ENCODE measurements around the gene STYXL1.
"Not testable (repeated sequence)": the region's sequence is repeated elsewhere in the genome, so short reads cannot be mapped to it uniquely, and the experiment has no call there.

Gene STYXL1

GRCh38 chr7:76047811-76048667 lies at the start of gene STYXL1, which contains the start of gene MDH2:
TSS of gene STYXL1 (minus strand) at chr7:76048000. CDS start at chr7:76030523, 17,477 bp downstream.
TSS of gene MDH2 (plus strand) at chr7:76048106. CDS start at chr7:76048161, 55 bp downstream.
- DNase-seq: peak; percentile 88

GRCh38 chr7:76095908-76096307 lies 48.1 kb upstream of the STYXL1 start:
- no peak for DNase-seq

GRCh38 chr7:76094326-76094725 lies 46.5 kb upstream of the STYXL1 start:
- not testable (repeated sequence) for DNase-seq

GRCh38 chr7:76093531-76093930 lies 45.7 kb upstream of the STYXL1 start:
- DNase-seq: not testable (repeated sequence)

GRCh38 chr7:76091506-76091905 lies 43.7 kb upstream of the STYXL1 start:
- DNase-seq: no peak

- DNase-seq: no peak
Measured at GRCh38 chr7:76089865-76090475, 42.2 kb upstream of the STYXL1 start.

- DNase-seq: not testable (repeated sequence)
Measured at GRCh38 chr7:76087362-76087791, 39.6 kb upstream of the STYXL1 start.

GRCh38 chr7:76086070-76086469 lies 38.3 kb upstream of the STYXL1 start:
- no peak for DNase-seq

GRCh38 chr7:76084115-76084514 lies 36.3 kb upstream of the STYXL1 start:
- DNase-seq: not testable (repeated sequence)

- no peak for DNase-seq
Measured at GRCh38 chr7:76080204-76080603, 32.4 kb upstream of the STYXL1 start.

- DNase-seq: no peak
Measured at GRCh38 chr7:76077435-76077834, 29.6 kb upstream of the STYXL1 start.

GRCh38 chr7:76076995-76077394 lies 29.2 kb upstream of the STYXL1 start:
- DNase-seq: no peak

GRCh38 chr7:76074972-76075370 lies 27.2 kb upstream of the STYXL1 start:
- DNase-seq: no peak

- no peak for DNase-seq
Measured at GRCh38 chr7:76074306-76074971, 26.6 kb upstream of the STYXL1 start.

- no peak for DNase-seq
Measured at GRCh38 chr7:76073335-76073990, 25.7 kb upstream of the STYXL1 start.

GRCh38 chr7:76072243-76073148 lies 24.7 kb upstream of the STYXL1 start:
- DNase-seq: no peak

- DNase-seq: no peak
Measured at GRCh38 chr7:76071316-76072242, 23.8 kb upstream of the STYXL1 start.

GRCh38 chr7:76069238-76069638 lies 21.4 kb upstream of the STYXL1 start:
- DNase-seq: no peak

GRCh38 chr7:76066716-76067503 lies 19.1 kb upstream of the STYXL1 start:
- DNase-seq: no peak

All from CD4-positive, alpha-beta T cell treated with Interleukin-4 for 4 hours (primary cell).